ENCODE measurements around the gene TTLL7.

TTLL7 gene

GRCh38 chr1:83887483-83887882 is 111.4 kb downstream of the TTLL7 start:
- FAIRE-seq (no peak), DNase-seq (ENCODE audit: low spot score) (no peak)

GRCh38 chr1:83883979-83884378 is 115.0 kb downstream of the TTLL7 start:
- no peak for FAIRE-seq

GRCh38 chr1:83882906-83883305 is 116.0 kb downstream of the TTLL7 start:
- DNase-seq (ENCODE audit: low spot score) (peak; percentile 19), FAIRE-seq (no peak)

More at GRCh38 chr1:83883979-83884378, 115.0 kb downstream of the TTLL7 start:
- DNase-seq (ENCODE audit: low spot score), result no peak

- FAIRE-seq, result no peak
Measured at GRCh38 chr1:83872515-83872914, 126.4 kb downstream of the TTLL7 start.

GRCh38 chr1:83864991-83865390 is 133.9 kb downstream of the TTLL7 start:
- no peak for FAIRE-seq
- DNase-seq (ENCODE audit: low spot score), result no peak

More at GRCh38 chr1:83872515-83872914, 126.4 kb downstream of the TTLL7 start:
- DNase-seq (ENCODE audit: low spot score), result no peak

GRCh38 chr1:83860490-83861221 is 138.3 kb downstream of the TTLL7 start:
- DNase-seq (ENCODE audit: low spot score), result no peak
- no peak for FAIRE-seq

- DNase-seq (ENCODE audit: low spot score) (no peak), FAIRE-seq (no peak)
Measured at GRCh38 chr1:83857716-83858115, 141.2 kb downstream of the TTLL7 start.

- FAIRE-seq (no peak), DNase-seq (ENCODE audit: low spot score) (no peak)
Measured at GRCh38 chr1:83857103-83857502, 141.8 kb downstream of the TTLL7 start.

GRCh38 chr1:83856381-83856780 is 142.6 kb downstream of the TTLL7 start:
- no peak for FAIRE-seq
- DNase-seq (ENCODE audit: low spot score), result no peak

- FAIRE-seq, result no peak
Measured at GRCh38 chr1:83854456-83854855, 144.5 kb downstream of the TTLL7 start.

GRCh38 chr1:83850834-83851233 is 148.1 kb downstream of the TTLL7 start:
- DNase-seq (ENCODE audit: low spot score), result no peak
- no peak for FAIRE-seq

More at GRCh38 chr1:83854456-83854855, 144.5 kb downstream of the TTLL7 start:
- DNase-seq (ENCODE audit: low spot score), result no peak

GRCh38 chr1:83849191-83850061 is 149.5 kb downstream of the TTLL7 start:
- FAIRE-seq (no peak), DNase-seq (ENCODE audit: low spot score) (no peak)

- FAIRE-seq (no peak), DNase-seq (ENCODE audit: low spot score) (no peak)
Measured at GRCh38 chr1:83846138-83846537, 152.8 kb downstream of the TTLL7 start.

- DNase-seq (ENCODE audit: low spot score) (no peak), FAIRE-seq (no peak)
Measured at GRCh38 chr1:83845437-83846071, 153.4 kb downstream of the TTLL7 start.

GRCh38 chr1:83844546-83844945 is 154.4 kb downstream of the TTLL7 start:
- DNase-seq (ENCODE audit: low spot score) (no peak), FAIRE-seq (no peak)

- DNase-seq (ENCODE audit: low spot score) (no peak), FAIRE-seq (no peak)
Measured at GRCh38 chr1:83839566-83840173, 159.3 kb downstream of the TTLL7 start.

GRCh38 chr1:83838573-83838972 is 160.4 kb downstream of the TTLL7 start:
- no peak for DNase-seq (ENCODE audit: low spot score)
- no peak for FAIRE-seq

- FAIRE-seq, result no peak
- DNase-seq (ENCODE audit: low spot score), result no peak
Measured at GRCh38 chr1:83836543-83836942, 162.4 kb downstream of the TTLL7 start.

GRCh38 chr1:83834621-83835264 is 164.2 kb downstream of the TTLL7 start:
- FAIRE-seq (no peak), DNase-seq (ENCODE audit: low spot score) (no peak)

- DNase-seq (ENCODE audit: low spot score) (no peak), FAIRE-seq (no peak)
Measured at GRCh38 chr1:83832194-83832593, 166.7 kb downstream of the TTLL7 start.

GRCh38 chr1:83829106-83829505 is 169.8 kb downstream of the TTLL7 start:
- DNase-seq (ENCODE audit: low spot score), result no peak
- no peak for FAIRE-seq

Data from RCC 7860 (cell line).